Uterus (tissue), 2 donors: Measurements from ENCODE around the gene CHID1.

ENCODE experiments used
- POLR2A ChIP-seq, 2 donors: fragments of 450-650 bp; IDR thresholded peaks; one replicate each; pipeline ENCODE4 v1.6.1; 2016; ENCODE audit warnings: antibody characterized with exemption in 2 of 2, mild to moderate bottlenecking in 1 of 2, moderate library complexity in 1 of 2
- TF ChIP-seq, protein P1 (sequence below), 4 experiments: fragments of 200-600 bp in 2 of 4; fragments of 450-650 bp in 2 of 4; sonication (generic) in 2 of 4; IDR thresholded peaks; one replicate each; pipeline ENCODE4 v1.5.1; 2016 to 2019; ENCODE audit warnings: antibody characterized with exemption in 4 of 4, mild to moderate bottlenecking in 2 of 4, moderate library complexity in 1 of 4

DNA sequence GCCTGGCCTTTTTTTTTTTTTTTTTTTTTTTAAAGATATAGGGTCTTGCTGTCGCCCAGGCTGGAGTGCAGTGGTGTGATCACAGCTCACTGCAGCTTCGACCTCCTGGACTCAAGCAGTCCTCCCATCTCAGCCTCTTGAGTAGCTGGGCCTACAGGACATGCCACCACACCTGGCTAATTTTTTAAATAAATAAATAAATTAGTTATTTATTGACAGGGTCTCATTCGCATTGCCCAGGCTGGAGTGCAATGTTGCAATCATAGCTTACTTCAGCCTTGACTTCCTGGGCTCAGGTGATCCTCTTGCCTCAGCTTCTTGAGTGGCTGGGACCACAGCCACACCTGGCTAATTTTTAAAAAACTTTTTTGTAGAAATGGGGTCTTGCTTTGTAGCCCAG lies 25.6 kb upstream of the CHID1 start:
- TF ChIP-seq, protein P1, sequence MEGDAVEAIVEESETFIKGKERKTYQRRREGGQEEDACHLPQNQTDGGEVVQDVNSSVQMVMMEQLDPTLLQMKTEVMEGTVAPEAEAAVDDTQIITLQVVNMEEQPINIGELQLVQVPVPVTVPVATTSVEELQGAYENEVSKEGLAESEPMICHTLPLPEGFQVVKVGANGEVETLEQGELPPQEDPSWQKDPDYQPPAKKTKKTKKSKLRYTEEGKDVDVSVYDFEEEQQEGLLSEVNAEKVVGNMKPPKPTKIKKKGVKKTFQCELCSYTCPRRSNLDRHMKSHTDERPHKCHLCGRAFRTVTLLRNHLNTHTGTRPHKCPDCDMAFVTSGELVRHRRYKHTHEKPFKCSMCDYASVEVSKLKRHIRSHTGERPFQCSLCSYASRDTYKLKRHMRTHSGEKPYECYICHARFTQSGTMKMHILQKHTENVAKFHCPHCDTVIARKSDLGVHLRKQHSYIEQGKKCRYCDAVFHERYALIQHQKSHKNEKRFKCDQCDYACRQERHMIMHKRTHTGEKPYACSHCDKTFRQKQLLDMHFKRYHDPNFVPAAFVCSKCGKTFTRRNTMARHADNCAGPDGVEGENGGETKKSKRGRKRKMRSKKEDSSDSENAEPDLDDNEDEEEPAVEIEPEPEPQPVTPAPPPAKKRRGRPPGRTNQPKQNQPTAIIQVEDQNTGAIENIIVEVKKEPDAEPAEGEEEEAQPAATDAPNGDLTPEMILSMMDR (IDR thresholded peaks at IDR 0.05): no peak
- no peak for TF ChIP-seq POLR2A (IDR thresholded peaks at IDR 0.05)
